ENCODE results near the gene UBE2QL1. TPM values are rescaled to one million over a fixed set of nuclear protein-coding genes. Genes with fewer than 3 reads are reported as not detected.

UBE2QL1 gene
- polyA plus RNA-seq, 1 of the 3 experiments (the other 2 are of a cell fraction): 0.28 TPM

DNA sequence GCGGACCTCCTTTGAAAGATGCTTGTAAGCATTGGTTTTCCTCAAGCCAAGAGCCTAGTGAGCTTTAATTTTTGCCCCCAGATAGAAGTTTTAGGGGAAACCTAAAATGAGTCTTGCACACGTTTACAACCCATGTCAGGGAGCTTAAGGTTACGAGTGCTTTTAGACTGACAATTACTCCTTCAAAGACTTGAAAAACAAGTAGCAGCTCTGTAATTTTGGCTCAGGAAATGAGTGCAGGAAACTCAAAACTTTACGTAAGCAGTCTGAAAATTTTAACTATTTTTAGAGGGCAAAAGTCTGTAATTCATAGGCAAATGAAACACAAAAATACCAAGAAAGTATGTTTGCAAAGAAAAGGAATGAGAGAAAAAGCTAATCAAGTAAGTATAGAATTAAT, 36.8 kb downstream of the UBE2QL1 start (continued):
- TF ChIP-seq, protein P1, sequence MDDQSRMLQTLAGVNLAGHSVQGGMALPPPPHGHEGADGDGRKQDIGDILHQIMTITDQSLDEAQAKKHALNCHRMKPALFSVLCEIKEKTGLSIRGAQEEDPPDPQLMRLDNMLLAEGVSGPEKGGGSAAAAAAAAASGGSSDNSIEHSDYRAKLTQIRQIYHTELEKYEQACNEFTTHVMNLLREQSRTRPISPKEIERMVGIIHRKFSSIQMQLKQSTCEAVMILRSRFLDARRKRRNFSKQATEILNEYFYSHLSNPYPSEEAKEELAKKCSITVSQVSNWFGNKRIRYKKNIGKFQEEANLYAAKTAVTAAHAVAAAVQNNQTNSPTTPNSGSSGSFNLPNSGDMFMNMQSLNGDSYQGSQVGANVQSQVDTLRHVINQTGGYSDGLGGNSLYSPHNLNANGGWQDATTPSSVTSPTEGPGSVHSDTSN (IDR thresholded peaks at IDR 0.05): no peak
- TF ChIP-seq, protein P2, sequence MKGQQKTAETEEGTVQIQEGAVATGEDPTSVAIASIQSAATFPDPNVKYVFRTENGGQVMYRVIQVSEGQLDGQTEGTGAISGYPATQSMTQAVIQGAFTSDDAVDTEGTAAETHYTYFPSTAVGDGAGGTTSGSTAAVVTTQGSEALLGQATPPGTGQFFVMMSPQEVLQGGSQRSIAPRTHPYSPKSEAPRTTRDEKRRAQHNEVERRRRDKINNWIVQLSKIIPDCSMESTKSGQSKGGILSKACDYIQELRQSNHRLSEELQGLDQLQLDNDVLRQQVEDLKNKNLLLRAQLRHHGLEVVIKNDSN (IDR thresholded peaks at IDR 0.05; ENCODE audit: borderline replicate concordance, low read depth): no peak
- TF ChIP-seq NFIC (IDR thresholded peaks at IDR 0.05; ENCODE audit: borderline replicate concordance): no peak
- TF ChIP-seq EZH2phosphoT487 (IDR thresholded peaks at IDR 0.05; ENCODE audit: borderline replicate concordance, low read depth): no peak
- TF ChIP-seq YY1 (IDR thresholded peaks at IDR 0.05; ENCODE audit: low read depth): no peak
- no peak for TF ChIP-seq SIN3A (IDR thresholded peaks at IDR 0.05; ENCODE audit: borderline replicate concordance, low read depth, low read length)
- TF ChIP-seq POLR2AphosphoS5 (IDR thresholded peaks at IDR 0.05; ENCODE audit: low read depth, low read length): no peak
- TF ChIP-seq TAF1 (IDR thresholded peaks at IDR 0.05; ENCODE audit: borderline replicate concordance, low read depth, low read length): no peak

DNA sequence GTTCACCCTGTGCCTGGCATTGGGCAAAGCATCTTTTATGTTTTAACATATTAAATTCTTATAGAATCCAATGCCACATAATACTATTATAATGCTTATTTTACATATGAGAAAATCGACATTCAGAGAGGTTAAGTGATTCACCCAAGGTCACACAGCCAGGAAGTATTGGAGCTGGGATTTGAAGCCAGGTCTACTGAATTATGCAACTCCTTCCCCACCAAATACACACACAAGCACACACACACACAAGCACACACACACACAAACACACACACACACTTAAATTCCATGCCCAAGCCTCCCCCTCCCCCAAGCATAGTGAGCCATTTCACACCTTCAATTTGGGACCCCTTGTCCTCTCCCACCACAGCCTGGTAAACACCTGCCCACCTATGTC, 37.4 kb downstream of the UBE2QL1 start:
- ChIA-PET POLR2A (no interaction called here), CTCF (interaction anchor here (0.9 to 2.1 kb wide), 4 partner anchors 11 to 36 kb away, joined by 3 to 9 read pairs (median 3); partner anchors contain the start of gene UBE2QL1)
- WGBS (ENCODE audit: low lambda C conversion rate): 11% methylated on average over 1 of the region's 1 CpG
- no peak for DNase-seq
- no peaks in the 10 kb centered on the region for H3K9me2 ChIP-seq
- no peak overlapping the region for H3K4me2 ChIP-seq
- no peaks in the 10 kb centered on the region for H3K27me3 ChIP-seq (ENCODE audit: insufficient read depth)
- no peaks in the 10 kb centered on the region for H3F3A ChIP-seq (replicated peaks; ENCODE audit: insufficient read depth)
- H3K79me2 ChIP-seq (ENCODE audit: insufficient read depth): no peaks in the 10 kb centered on the region
- H3K9me3 ChIP-seq: no peaks in the 10 kb centered on the region
- H3K27ac ChIP-seq (ENCODE audit: low read depth in 2 of 2, low read length in 1 of 2): peak overlapping the region in 1 of 2 experiments; percentile 2; a peak in 1 of 4 replicates
- no peaks in the 10 kb centered on the region for H4K20me1 ChIP-seq (ENCODE audit: insufficient read depth)
- H3K4me1 ChIP-seq (ENCODE audit: control insufficient read depth in 1 of 2, insufficient read depth in 2 of 2, low read depth in 1 of 2, low read length in 1 of 2): peaks cover 0 to 52% of the 10 kb centered on the region in 2 experiments; a peak in 2 of 4 replicates
- H2AFZ ChIP-seq (ENCODE audit: low read depth): no peak overlapping the region
- H3K4me3 ChIP-seq (ENCODE audit: low read depth in 2 of 2, low read length in 1 of 2): no peak overlapping the region
- no peak for TF ChIP-seq TAF1 (IDR thresholded peaks at IDR 0.05; ENCODE audit: borderline replicate concordance, low read depth, low read length)
- TF ChIP-seq SIN3A (IDR thresholded peaks at IDR 0.05; ENCODE audit: borderline replicate concordance, low read depth, low read length): no peak
- no peak for TF ChIP-seq NFIC (IDR thresholded peaks at IDR 0.05; ENCODE audit: borderline replicate concordance)
- no peak for TF ChIP-seq EZH2phosphoT487 (IDR thresholded peaks at IDR 0.05; ENCODE audit: borderline replicate concordance, low read depth)
- no peak for TF ChIP-seq ELF1 (IDR thresholded peaks at IDR 0.05)
- TF ChIP-seq RCOR1 (IDR thresholded peaks at IDR 0.05; ENCODE audit: low read length): no peak
- TF ChIP-seq JUND (IDR thresholded peaks at IDR 0.05): no peak
- no peaks in the 10 kb centered on the region for H3K36me3 ChIP-seq (replicated peaks in 1 of 2; ENCODE audit: control insufficient read depth in 1 of 2, insufficient read depth in 2 of 2, low read length in 1 of 2)
- H3K9ac ChIP-seq: no peak overlapping the region

DNA sequence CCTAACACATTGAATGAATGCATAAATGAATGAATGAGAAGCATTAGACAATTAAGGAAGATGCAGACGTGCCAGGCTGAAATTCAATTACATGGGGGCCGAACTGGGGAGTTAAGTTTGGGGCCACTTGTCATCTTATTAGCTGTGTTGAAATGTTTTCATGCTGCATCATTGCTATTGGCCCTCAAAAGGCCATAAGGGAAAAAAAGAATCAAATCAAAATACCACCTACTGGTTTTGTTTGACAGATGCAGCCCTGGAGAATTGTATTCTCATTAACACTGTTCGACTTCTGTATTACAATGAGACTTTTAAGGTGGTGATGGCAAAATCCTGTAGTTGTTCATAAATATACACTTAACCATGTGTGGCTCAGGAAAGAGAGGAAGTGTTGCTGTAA, 38.4 kb downstream of the UBE2QL1 start:
- Histone ChIP-seq H3F3A (replicated peaks; ENCODE audit: insufficient read depth) (no peaks in the 10 kb centered on the region), H3K36me3 (replicated peaks in 1 of 2; ENCODE audit: control insufficient read depth in 1 of 2, insufficient read depth in 2 of 2, low read length in 1 of 2) (peaks cover 0 to 3% of the 10 kb centered on the region in 2 experiments), H3K27me3 (ENCODE audit: insufficient read depth) (no peaks in the 10 kb centered on the region), H3K9ac (no peak overlapping the region), H4K20me1 (ENCODE audit: insufficient read depth) (no peaks in the 10 kb centered on the region), H3K79me2 (ENCODE audit: insufficient read depth) (no peaks in the 10 kb centered on the region), H3K4me2 (no peak overlapping the region), H2AFZ (ENCODE audit: low read depth) (no peak overlapping the region), H3K4me1 (ENCODE audit: control insufficient read depth in 1 of 2, insufficient read depth in 2 of 2, low read depth in 1 of 2, low read length in 1 of 2) (peaks cover 0 to 59% of the 10 kb centered on the region in 2 experiments; a peak in 2 of 4 replicates), H3K9me3 (no peaks in the 10 kb centered on the region), H3K9me2 (no peaks in the 10 kb centered on the region), H3K4me3 (ENCODE audit: low read depth in 2 of 2, low read length in 1 of 2) (no peak overlapping the region), H3K27ac (ENCODE audit: low read depth in 2 of 2, low read length in 1 of 2) (peak overlapping the region in 1 of 2 experiments; percentile 55; a peak in 1 of 4 replicates)
- WGBS (ENCODE audit: low lambda C conversion rate): 12% methylated on average over 3 of the region's 3 CpGs
- TF ChIP-seq RAD21 (IDR thresholded peaks at IDR 0.05; ENCODE audit: low read length): no peak
- TF ChIP-seq, protein P3, sequence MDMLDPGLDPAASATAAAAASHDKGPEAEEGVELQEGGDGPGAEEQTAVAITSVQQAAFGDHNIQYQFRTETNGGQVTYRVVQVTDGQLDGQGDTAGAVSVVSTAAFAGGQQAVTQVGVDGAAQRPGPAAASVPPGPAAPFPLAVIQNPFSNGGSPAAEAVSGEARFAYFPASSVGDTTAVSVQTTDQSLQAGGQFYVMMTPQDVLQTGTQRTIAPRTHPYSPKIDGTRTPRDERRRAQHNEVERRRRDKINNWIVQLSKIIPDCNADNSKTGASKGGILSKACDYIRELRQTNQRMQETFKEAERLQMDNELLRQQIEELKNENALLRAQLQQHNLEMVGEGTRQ (IDR thresholded peaks at IDR 0.05; ENCODE audit: borderline replicate concordance, low read depth, low read length): no peak
- ChIA-PET CTCF (interaction anchor here (1.3 to 2.1 kb wide), 3 partner anchors 12 to 37 kb away, joined by 3 to 9 read pairs (median 7); partner anchors contain the start of gene UBE2QL1), POLR2A (no interaction called here)
- DNase-seq: no peak

Measured in SK-N-SH (cell line).